ENCODE data around the gene ADIPOQ.
"Not testable (repeated sequence)": the region's sequence is repeated elsewhere in the genome, so short reads cannot be mapped to it uniquely, and the experiment has no call there.

The ADIPOQ gene

DNA sequence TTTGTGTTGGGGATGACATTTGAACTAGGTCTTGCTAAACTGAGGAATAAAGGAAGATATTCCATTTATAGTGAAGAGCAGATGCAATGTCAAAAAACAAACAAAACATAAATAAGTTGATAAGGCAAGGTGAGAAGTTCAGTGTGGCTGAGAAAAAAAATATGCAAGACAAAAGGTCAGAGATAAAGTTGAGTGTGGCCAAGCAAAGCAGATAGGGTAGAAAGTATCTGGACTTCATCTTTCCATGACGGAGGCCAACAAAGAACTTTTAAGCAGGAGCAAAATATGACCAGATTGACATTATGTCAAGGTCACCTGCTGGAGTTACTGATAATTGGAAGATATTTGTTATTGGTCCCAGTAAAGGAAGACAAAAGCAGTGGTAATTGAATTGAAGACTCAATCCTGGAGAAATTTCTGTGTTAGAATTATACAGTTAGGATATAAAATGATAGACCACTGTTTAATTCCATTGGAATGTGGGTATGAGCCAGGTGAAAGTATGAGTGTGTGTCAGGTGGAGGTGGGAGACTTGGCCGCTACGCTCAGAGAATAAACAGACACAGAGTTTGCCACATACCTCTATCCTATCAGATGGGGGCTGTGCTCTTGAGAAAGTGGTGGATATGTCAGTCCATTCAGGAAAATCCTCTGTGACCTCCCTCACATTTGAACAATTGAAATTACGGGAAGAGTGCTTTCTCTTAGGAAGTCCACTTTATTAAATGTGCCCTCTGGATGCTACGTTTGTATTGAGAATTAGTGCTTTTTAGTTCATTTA is 28.1 kb downstream of the ADIPOQ start (continued):
- no peak for TF ChIP-seq MEIS1 (CRISPR knock-in tag; IDR thresholded peaks at IDR 0.05; ENCODE audit: borderline replicate concordance)
- TF ChIP-seq ZNF426 (tag by site-specific recombination; IDR thresholded peaks at IDR 0.05), result no peak
- no peak for TF ChIP-seq ZNF513 (tag by site-specific recombination; IDR thresholded peaks at IDR 0.05)
- no peak for TF ChIP-seq ZNF76 (tag by site-specific recombination; IDR thresholded peaks at IDR 0.05; ENCODE audit: borderline replicate concordance, low read depth)

- Histone ChIP-seq H3K4me1 (ENCODE audit: control insufficient read depth, insufficient read depth, low read length) (no peaks in the 10 kb centered on the region), H3K9me3 (ENCODE audit: control insufficient read depth, insufficient read depth, low read depth, low read length) (no peaks in the 10 kb centered on the region), H3K27ac (ENCODE audit: extremely low read depth, low read depth, low read length) (no peak overlapping the region), H3K4me3 (ENCODE audit: low read depth, low read length) (no peak overlapping the region), H3K36me3 (ENCODE audit: control insufficient read depth in 2 of 2, insufficient read depth in 1 of 2, low read length in 2 of 2) (no peaks in the 10 kb centered on the region)
- CTCF ChIA-PET, result interaction anchor here (0.7 kb wide), 1 partner anchor 28 kb away, joined by 3 read pairs; no protein-coding TSS in a partner anchor
- POLR2A ChIA-PET, result no interaction called here
- no peak for TF ChIP-seq SCRT2 (tag by site-specific recombination; IDR thresholded peaks at IDR 0.05)
Measured at GRCh38 chr3:186871403-186871924, 29.0 kb downstream of the ADIPOQ start.

DNA sequence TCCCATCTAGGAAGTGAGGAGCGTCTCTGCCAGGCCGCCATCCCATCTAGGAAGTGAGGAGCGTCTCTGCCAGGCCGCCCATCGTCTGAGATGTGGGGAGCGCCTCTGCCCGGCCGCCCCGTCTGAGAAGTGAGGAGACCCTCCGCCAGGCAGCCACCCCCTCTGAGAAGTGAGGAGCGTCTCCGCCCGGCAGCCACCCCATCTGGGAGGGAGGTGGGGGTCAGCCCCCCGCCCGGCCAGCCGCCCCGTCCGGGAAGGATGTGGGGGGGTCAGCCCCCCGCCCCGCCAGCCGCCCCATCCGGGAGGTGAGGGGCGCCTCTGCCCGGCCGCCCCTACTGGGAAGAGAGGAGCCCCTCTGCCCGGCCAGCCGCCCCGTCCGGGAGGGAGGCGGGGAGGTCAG is 31.3 kb downstream of the ADIPOQ start:
- H3K27ac ChIP-seq (ENCODE audit: extremely low read depth, low read depth, low read length); POLR2A ChIA-PET; H3K36me3 ChIP-seq (ENCODE audit: control insufficient read depth in 2 of 2, insufficient read depth in 1 of 2, low read length in 2 of 2); H3K4me3 ChIP-seq (ENCODE audit: low read depth, low read length); H3K4me1 ChIP-seq (ENCODE audit: control insufficient read depth, insufficient read depth, low read length); CTCF ChIA-PET; H3K9me3 ChIP-seq (ENCODE audit: control insufficient read depth, insufficient read depth, low read depth, low read length): not testable (repeated sequence)

DNA sequence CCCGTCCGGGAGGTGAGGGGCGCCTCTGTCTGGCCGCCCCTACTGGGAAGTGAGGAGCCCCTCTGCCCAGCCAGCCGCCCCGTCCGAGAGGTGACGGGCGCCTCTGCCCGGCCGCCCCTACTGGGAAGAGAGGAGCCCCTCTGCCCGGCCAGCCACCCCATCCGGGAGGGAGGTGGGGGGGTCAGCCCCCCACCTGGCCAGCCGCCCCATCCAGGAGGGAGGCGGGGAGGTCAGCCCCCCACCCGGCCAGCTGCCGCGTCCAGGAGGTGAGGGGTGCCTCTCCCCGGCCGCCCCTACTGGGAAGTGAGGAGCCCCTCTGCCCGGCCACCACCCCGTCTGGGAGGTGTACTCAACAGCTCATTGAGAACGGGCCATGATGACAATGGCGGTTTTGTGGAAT is 31.7 kb downstream of the ADIPOQ start:
- POLR2A ChIA-PET, result not testable (repeated sequence)

GRCh38 chr3:186874841-186875240 is 32.3 kb downstream of the ADIPOQ start:
- H3K4me3 ChIP-seq (ENCODE audit: low read depth, low read length); POLR2A ChIA-PET; H3K27ac ChIP-seq (ENCODE audit: extremely low read depth, low read depth, low read length); H3K36me3 ChIP-seq (ENCODE audit: control insufficient read depth in 2 of 2, insufficient read depth in 1 of 2, low read length in 2 of 2); CTCF ChIA-PET; H3K9me3 ChIP-seq (ENCODE audit: control insufficient read depth, insufficient read depth, low read depth, low read length); H3K4me1 ChIP-seq (ENCODE audit: control insufficient read depth, insufficient read depth, low read length): not testable (repeated sequence)

More for the DNA sequence above, 31.7 kb downstream of the ADIPOQ start:
- H3K9me3 ChIP-seq (ENCODE audit: control insufficient read depth, insufficient read depth, low read depth, low read length); H3K4me3 ChIP-seq (ENCODE audit: low read depth, low read length); H3K27ac ChIP-seq (ENCODE audit: extremely low read depth, low read depth, low read length); H3K36me3 ChIP-seq (ENCODE audit: control insufficient read depth in 2 of 2, insufficient read depth in 1 of 2, low read length in 2 of 2); CTCF ChIA-PET; H3K4me1 ChIP-seq (ENCODE audit: control insufficient read depth, insufficient read depth, low read length): not testable (repeated sequence)

GRCh38 chr3:186875708-186876107 is 33.2 kb downstream of the ADIPOQ start:
- Histone ChIP-seq H3K27ac (ENCODE audit: extremely low read depth, low read depth, low read length) (no peak overlapping the region), H3K9me3 (ENCODE audit: control insufficient read depth, insufficient read depth, low read depth, low read length) (no peaks in the 10 kb centered on the region), H3K36me3 (ENCODE audit: control insufficient read depth in 2 of 2, insufficient read depth in 1 of 2, low read length in 2 of 2) (no peaks in the 10 kb centered on the region), H3K4me1 (ENCODE audit: control insufficient read depth, insufficient read depth, low read length) (no peaks in the 10 kb centered on the region), H3K4me3 (ENCODE audit: low read depth, low read length) (no peak overlapping the region)
- ChIA-PET POLR2A (no interaction called here), CTCF (interaction anchor here (0.7 kb wide), 1 partner anchor 51 kb away, joined by 3 read pairs; no protein-coding TSS in a partner anchor)
- TF ChIP-seq ZNF670 (tag by site-specific recombination; IDR thresholded peaks at IDR 0.05; ENCODE audit: low read depth) (no peak), HIC1 (tag by site-specific recombination; IDR thresholded peaks at IDR 0.05) (no peak), ZNF610 (tag by site-specific recombination; IDR thresholded peaks at IDR 0.05; ENCODE audit: borderline replicate concordance) (no peak), IKZF3 (tag by site-specific recombination; IDR thresholded peaks at IDR 0.05) (no peak), ZBTB21 (tag by site-specific recombination; IDR thresholded peaks at IDR 0.05) (no peak), ZNF776 (tag by site-specific recombination; IDR thresholded peaks at IDR 0.05; ENCODE audit: borderline replicate concordance) (no peak), ZNF548 (tag by site-specific recombination; IDR thresholded peaks at IDR 0.05) (no peak), ZNF202 (tag by site-specific recombination; IDR thresholded peaks at IDR 0.05; ENCODE audit: borderline replicate concordance) (no peak), BCL11B (tag by site-specific recombination; IDR thresholded peaks at IDR 0.05; ENCODE audit: low read depth) (no peak), SP3 (tag by site-specific recombination; IDR thresholded peaks at IDR 0.05) (no peak), SCRT2 (tag by site-specific recombination; IDR thresholded peaks at IDR 0.05) (no peak), ZXDB (tag by site-specific recombination; IDR thresholded peaks at IDR 0.05) (no peak)
- TF ChIP-seq, protein P1, sequence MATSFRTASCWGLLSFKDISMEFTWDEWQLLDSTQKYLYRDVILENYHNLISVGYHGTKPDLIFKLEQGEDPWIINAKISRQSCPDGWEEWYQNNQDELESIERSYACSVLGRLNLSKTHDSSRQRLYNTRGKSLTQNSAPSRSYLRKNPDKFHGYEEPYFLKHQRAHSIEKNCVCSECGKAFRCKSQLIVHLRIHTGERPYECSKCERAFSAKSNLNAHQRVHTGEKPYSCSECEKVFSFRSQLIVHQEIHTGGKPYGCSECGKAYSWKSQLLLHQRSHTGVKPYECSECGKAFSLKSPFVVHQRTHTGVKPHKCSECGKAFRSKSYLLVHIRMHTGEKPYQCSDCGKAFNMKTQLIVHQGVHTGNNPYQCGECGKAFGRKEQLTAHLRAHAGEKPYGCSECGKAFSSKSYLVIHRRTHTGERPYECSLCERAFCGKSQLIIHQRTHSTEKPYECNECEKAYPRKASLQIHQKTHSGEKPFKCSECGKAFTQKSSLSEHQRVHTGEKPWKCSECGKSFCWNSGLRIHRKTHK (tag by site-specific recombination; IDR thresholded peaks at IDR 0.05), result no peak

All from HEK293 (cell line).